H1 (cell line): ENCODE measurements around the gene MAPK4. TPM values are rescaled to one million over a fixed set of nuclear protein-coding genes. Genes with fewer than 3 reads are reported as not detected.

ENCODE experiments used
- CTCF ChIA-PET: fragments of 300-600 bp; sonication (Branson Sonifier 250); formaldehyde crosslinking; loops from one replicate; lab custom pipeline; 2021; ENCODE audit not compliant: partially characterized antibody; lab: Charles Lee
- POLR2A ChIA-PET: fragments of 300-600 bp; sonication (Branson Sonifier 250); formaldehyde crosslinking; loops from one replicate; lab custom pipeline; 2021; ENCODE audit warnings: inconsistent platforms; ENCODE audit not compliant: partially characterized antibody; lab: Charles Lee
- DNase-seq, 2 experiments: peaks; one replicate each; pipeline versions ENCODE4 v3.0.0 to v3.0.0-alpha.2; 2010 to 2022; ENCODE audit warnings: low spot score in 2 of 2, low read depth in 1 of 2, mixed read lengths in 1 of 2
- FAIRE-seq: peaks from 2 replicates; lab custom pipeline; 2011; peaks lifted over from hg19 to GRCh38; lab: Jason Lieb, UNC
- H2AFZ ChIP-seq: 2 replicates; pipeline ENCODE4 v1.8.1; 2012; ENCODE audit warnings: low read length, inconsistent platforms
- H2AK5ac ChIP-seq: 2 replicates; pipeline ENCODE4 v1.6.1; 2013; ENCODE audit warnings: low read depth, low read length
- H2BK120ac ChIP-seq: replicated peaks from 2 replicates; pipeline ENCODE3; 2013; ENCODE audit warnings: low read depth, low read length, inconsistent platforms
- H2BK12ac ChIP-seq: 2 replicates; pipeline ENCODE4 v1.6.1; 2013; ENCODE audit warnings: low read depth, low read length
- H2BK15ac ChIP-seq: 2 replicates; pipeline ENCODE4 v1.6.1; 2013; ENCODE audit warnings: low read length
- H2BK20ac ChIP-seq: 2 replicates; pipeline ENCODE4 v1.6.1; 2013; ENCODE audit warnings: low read length
- H2BK5ac ChIP-seq: 2 replicates; pipeline ENCODE4 v1.6.1; 2013; ENCODE audit warnings: low read depth, low read length
- H3K14ac ChIP-seq: 2 replicates; pipeline ENCODE4 v1.6.1; 2013; ENCODE audit warnings: inconsistent platforms; ENCODE audit not compliant: insufficient read length
- H3K18ac ChIP-seq: 2 replicates; pipeline ENCODE4 v1.6.1; 2013; ENCODE audit warnings: low read length; ENCODE audit errors: extremely low read depth
- H3K23ac ChIP-seq: 2 replicates; pipeline ENCODE4 v1.6.1; 2013; ENCODE audit warnings: inconsistent platforms; ENCODE audit not compliant: insufficient read length
- H3K23me2 ChIP-seq: 2 replicates; pipeline ENCODE4 v1.6.1; 2013; ENCODE audit warnings: low read depth, low read length
- H3K27ac ChIP-seq: 2 replicates; pipeline ENCODE4 v1.6.1; 2011; ENCODE audit warnings: low read depth, low read length, inconsistent platforms
- H3K27me3 ChIP-seq, 4 experiments: replicated peaks in 1 of 4; 1 replicate in 1 of 4; 2 replicates in 3 of 4; pipeline versions ENCODE4 v1.6.1 to v1.8.1; 2011 to 2013; ENCODE audit warnings: low read length in 3 of 4, mild to moderate bottlenecking in 3 of 4, inconsistent platforms in 2 of 4, mixed read lengths in 2 of 4, moderate library complexity in 1 of 4; ENCODE audit not compliant: control insufficient read depth in 3 of 4, insufficient read depth in 3 of 4; ENCODE audit errors: extremely low read depth in 1 of 4
- H3K36me3 ChIP-seq, 4 experiments: 2 replicates each; pipeline versions ENCODE4 v1.6.1 to v1.8.1; 2011 to 2013; ENCODE audit warnings: mild to moderate bottlenecking in 4 of 4, low read length in 3 of 4, moderate library complexity in 2 of 4, control low read depth in 1 of 4, inconsistent platforms in 1 of 4; ENCODE audit not compliant: insufficient read depth in 4 of 4, control insufficient read depth in 2 of 4
- H3K4ac ChIP-seq: replicated peaks from 2 replicates; pipeline ENCODE3; 2013; ENCODE audit warnings: low read length, low read depth, mixed read lengths, inconsistent platforms; ENCODE audit not compliant: insufficient read length
- H3K4me1 ChIP-seq, 4 experiments: replicated peaks in 1 of 4; 1 replicate in 1 of 4; 2 replicates in 3 of 4; pipeline versions ENCODE4 v1.6.1 to v1.8.1; 2011 to 2013; ENCODE audit warnings: low read length in 3 of 4, inconsistent platforms in 2 of 4, mixed read lengths in 1 of 4; ENCODE audit not compliant: insufficient read depth in 4 of 4, control insufficient read depth in 3 of 4
- H3K4me2 ChIP-seq, 2 experiments: 2 replicates each; pipeline versions ENCODE4 v1.6.1 to v1.8.1; 2011 to 2013; ENCODE audit warnings: low read depth in 2 of 2, low read length in 2 of 2, control low read depth in 1 of 2, inconsistent platforms in 1 of 2, mild to moderate bottlenecking in 1 of 2; ENCODE audit not compliant: insufficient read depth in 1 of 2
- H3K4me3 ChIP-seq, 4 experiments: fragments of 200-600, 300-600 bp in 1 of 4; sonication (generic), shearing (Covaris generic), sonication (Bioruptor Twin) in 1 of 4; 2 replicates each; pipeline versions ENCODE4 v1.5.1 to v1.8.1; 2011 to 2016; ENCODE audit warnings: low read length in 4 of 4, low read depth in 3 of 4, control low read depth in 2 of 4, inconsistent platforms in 2 of 4, mild to moderate bottlenecking in 2 of 4, mixed read lengths in 1 of 4, moderate library complexity in 1 of 4; ENCODE audit not compliant: insufficient read depth in 2 of 4; ENCODE audit errors: extremely low read depth in 1 of 4
- H3K56ac ChIP-seq: replicated peaks from 2 replicates; pipeline ENCODE3; 2013; ENCODE audit warnings: low read depth, mild to moderate bottlenecking, mixed read lengths, low read length, inconsistent platforms; ENCODE audit not compliant: insufficient read length
- H3K79me1 ChIP-seq: 2 replicates; pipeline ENCODE4 v1.6.1; 2013; ENCODE audit warnings: low read depth, low read length, control low read depth
- H3K79me2 ChIP-seq, 2 experiments: 2 replicates each; pipeline versions ENCODE4 v1.6.1 to v1.8.1; 2012 to 2013; ENCODE audit warnings: low read length in 2 of 2, mild to moderate bottlenecking in 2 of 2, inconsistent platforms in 1 of 2; ENCODE audit not compliant: insufficient read depth in 2 of 2, control insufficient read depth in 1 of 2
- H3K9ac ChIP-seq, 4 experiments: replicated peaks in 1 of 4; 1 replicate in 1 of 4; 2 replicates in 3 of 4; pipeline versions ENCODE4 v1.6.1 to v1.8.1; 2011 to 2013; ENCODE audit warnings: low read depth in 3 of 4, low read length in 3 of 4, control low read depth in 2 of 4, mild to moderate bottlenecking in 2 of 4, moderate library complexity in 2 of 4, inconsistent platforms in 1 of 4; ENCODE audit errors: extremely low read depth in 1 of 4
- H3K9me3 ChIP-seq, 2 experiments: 2 replicates each; pipeline versions ENCODE4 v1.6.1 to v1.8.1; 2012 to 2013; ENCODE audit warnings: mild to moderate bottlenecking in 2 of 2, moderate library complexity in 2 of 2, control low read depth in 1 of 2, inconsistent platforms in 1 of 2, low read depth in 1 of 2, low read length in 1 of 2, mixed read lengths in 1 of 2; ENCODE audit not compliant: insufficient read depth in 2 of 2
- H4K20me1 ChIP-seq, 2 experiments: replicated peaks in 1 of 2; 2 replicates each; pipeline versions ENCODE3 to v1.8.1; 2011 to 2013; ENCODE audit warnings: inconsistent platforms in 2 of 2, low read length in 2 of 2, mild to moderate bottlenecking in 1 of 2; ENCODE audit not compliant: insufficient read depth in 2 of 2, control insufficient read depth in 1 of 2
- H4K5ac ChIP-seq: 2 replicates; pipeline ENCODE4 v1.6.1; 2013; ENCODE audit warnings: low read length, low read depth, mixed read lengths, inconsistent platforms; ENCODE audit not compliant: insufficient read length
- H4K8ac ChIP-seq: 2 replicates; pipeline ENCODE4 v1.8.0; 2013; ENCODE audit warnings: mild to moderate bottlenecking, moderate library complexity, low read length, inconsistent platforms; ENCODE audit not compliant: insufficient read depth; ENCODE audit errors: extremely low read depth
- H4K91ac ChIP-seq: replicated peaks from 2 replicates; pipeline ENCODE3; 2013; ENCODE audit warnings: low read length, mixed read lengths, inconsistent platforms; ENCODE audit not compliant: insufficient read length
- CREB1 ChIP-seq: IDR thresholded peaks from 2 replicates; pipeline ENCODE4 v1.6.1; 2012; ENCODE audit warnings: inconsistent platforms
- FOSL1 ChIP-seq: IDR thresholded peaks from 2 replicates; pipeline ENCODE4 v1.6.1; 2011; ENCODE audit warnings: mild to moderate bottlenecking, low read depth, low read length, moderate library complexity; ENCODE audit not compliant: insufficient read depth
- GTF2F1 ChIP-seq: IDR thresholded peaks from 2 replicates; pipeline ENCODE4 v1.6.1; 2012; ENCODE audit warnings: low read depth, low read length, improper control_type of control experiment, borderline replicate concordance
- WGBS, 2 experiments: shearing (Covaris generic) in 1 of 2; methylation state at CpG; one replicate each; pipeline versions ENCODE4 v1.1.6 to v1.1.7; 2013 to 2015; ENCODE audit warnings: low lambda C conversion rate in 2 of 2, mixed read lengths in 2 of 2, inconsistent platforms in 1 of 2, low coverage in 1 of 2, missing lambda C conversion rate in 1 of 2; ENCODE audit not compliant: insufficient replicate concordance in 2 of 2, insufficient coverage in 1 of 2, insufficient read length in 1 of 2; ENCODE audit errors: extremely low coverage in 1 of 2, missing lambda C conversion rate in 1 of 2; 5-methylcytosine and 5-hydroxymethylcytosine counted together
- polyA plus RNA-seq, 7 experiments: library from polyadenylated mRNA; depleted of rRNA in 3 of 7; stranded (reverse) in 5 of 7; unstranded in 2 of 7; fragments of >200 nt in 5 of 7; fragments of 200-250 nt in 2 of 7; gene quantifications; 1 replicate in 5 of 7; 2 replicates in 1 of 7; 4 replicates in 1 of 7; pipeline versions ENCODE4 v1.2.1 to v1.2.3, GENCODE V29; 2011 to 2013; ENCODE audit warnings: missing spikeins in 2 of 7, mixed read lengths in 2 of 7
- total RNA-seq: library from RNA; stranded (reverse); fragmentation: NEBNext Ultra II Directional; extraction: Animal tissue kit (Norgen Biotek cat#: 25700); gene quantifications from 2 replicates; pipeline ENCODE4 v1.2.1, GENCODE V29; 2021

Gene MAPK4
- total and polyA plus RNA-seq, 2 of the 8 experiments (the other 6 are each of a cell fraction or from before 2014, with no cell fraction given), result 3.2 to 3.7 TPM

- no peaks in the 10 kb centered on the region for H3K23me2 ChIP-seq
- no peak overlapping the region for H4K8ac ChIP-seq
- no peak overlapping the region for H3K27ac ChIP-seq
- H3K4me3 ChIP-seq, result no peak overlapping the region
- TF ChIP-seq GTF2F1, result no peak
- no peak for TF ChIP-seq FOSL1
- no peak for TF ChIP-seq CREB1
- TF ChIP-seq, all 59 proteins: peak for 0
- no peaks in the 10 kb centered on the region for H3K79me2 ChIP-seq
- DNase-seq (no peak), FAIRE-seq (no peak)
- no peak overlapping the region for H3K9ac ChIP-seq
- no peak overlapping the region for H2AFZ ChIP-seq
- 100% methylated on average over 1 of the region's 1 CpG; no CpG with 5 or more reads in 1 of the 2 experiments for WGBS, 2 experiments
- H3K56ac ChIP-seq, result no peak overlapping the region
- H3K4me1 ChIP-seq, result no peaks in the 10 kb centered on the region
- no peak overlapping the region for H2BK120ac ChIP-seq
- no peaks in the 10 kb centered on the region for H3K79me1 ChIP-seq
- H2BK20ac ChIP-seq, result no peak overlapping the region
- H3K27me3 ChIP-seq, result no peaks in the 10 kb centered on the region
- H2AK5ac ChIP-seq, result no peak overlapping the region
- no peak overlapping the region for H3K4ac ChIP-seq
- H3K23ac ChIP-seq, result no peak overlapping the region
- CTCF ChIA-PET, result interaction anchor here (0.6 to 0.7 kb wide), 3 partner anchors 20 to 369 kb away, joined by 3 read pairs; no protein-coding TSS in a partner anchor
- no peak overlapping the region for H3K14ac ChIP-seq
- POLR2A ChIA-PET, result no interaction called here
- H4K91ac ChIP-seq, result no peak overlapping the region
- H3K36me3 ChIP-seq, result no peaks in the 10 kb centered on the region; a peak in 1 of 8 replicates
- no peak overlapping the region for H3K18ac ChIP-seq
- H3K4me2 ChIP-seq, result no peak overlapping the region
- no peak overlapping the region for H2BK12ac ChIP-seq
- H2BK5ac ChIP-seq, result no peak overlapping the region
- peaks cover 0 to 2% of the 10 kb centered on the region in 2 experiments; a peak in 1 of 4 replicates for H3K9me3 ChIP-seq
- no peak overlapping the region for H2BK15ac ChIP-seq
- H4K5ac ChIP-seq, result no peak overlapping the region
- H4K20me1 ChIP-seq, result no peaks in the 10 kb centered on the region
Observed at GRCh38 chr18:50682852-50683251, 123.0 kb downstream of the MAPK4 start.
